T-helper 17 cell (primary cell): ENCODE data around the gene SYCE1. TPM values are rescaled to one million over a fixed set of nuclear protein-coding genes. Genes with fewer than 3 reads are reported as not detected.
"Not testable (repeated sequence)": the region's sequence is repeated elsewhere in the genome, so short reads cannot be mapped to it uniquely, and the experiment has no call there.

Experiments
- ATAC-seq: fragments of 150-1000 bp; cut with Tn5 transposase; 2 replicates; pipeline ENCODE4 v1.10.0; 2021; ENCODE audit warnings: mild to moderate bottlenecking, moderate library complexity
- DNase-seq, 3 donors: peaks; one replicate each; pipeline versions ENCODE4 v3.0.0 to v3.0.0-alpha.2; 2020 to 2021
- H3K9me3 ChIP-seq: one replicate; pipeline ENCODE4 v1.7.0; 2013; ENCODE audit warnings: low read length, mild to moderate bottlenecking; ENCODE audit not compliant: control insufficient read depth, poor library complexity, severe bottlenecking
- H3K27ac Mint-ChIP-seq: one replicate; pipeline ENCODE4 v1.8.0; 2022; ENCODE audit warnings: mild to moderate bottlenecking, moderate library complexity, mixed read lengths
- H3K27me3 Mint-ChIP-seq: one replicate; pipeline ENCODE4 v1.8.0; 2022; ENCODE audit warnings: mixed read lengths
- H3K36me3 Mint-ChIP-seq: one replicate; pipeline ENCODE4 v1.8.0; 2022; ENCODE audit warnings: low read depth, mixed read lengths
- H3K4me1 Mint-ChIP-seq: one replicate; pipeline ENCODE4 v1.8.0; 2022; ENCODE audit warnings: mild to moderate bottlenecking, mixed read lengths
- H3K4me3 Mint-ChIP-seq: one replicate; pipeline ENCODE4 v1.8.0; 2022; ENCODE audit warnings: mild to moderate bottlenecking, moderate library complexity, mixed read lengths
- total RNA-seq, 4 donors: library from RNA in 2 of 4; stranded (reverse) in 2 of 4; gene quantifications; one replicate each; pipeline ENCODE4 v1.2.3 and lab custom pipeline; 2022 to 2026

The SYCE1 gene
- total RNA-seq, 2 donors from 2014 or later: 0.15 to 0.39 TPM

GRCh38 chr10:133572055-133572454 lies 6.7 kb upstream of the SYCE1 start:
- H3K4me3 Mint-ChIP-seq, H3K4me1 Mint-ChIP-seq, ATAC-seq, H3K36me3 Mint-ChIP-seq, H3K27me3 Mint-ChIP-seq, H3K27ac Mint-ChIP-seq, DNase-seq, H3K9me3 ChIP-seq: not testable (repeated sequence)

- H3K9me3 ChIP-seq, H3K36me3 Mint-ChIP-seq, DNase-seq, H3K4me1 Mint-ChIP-seq, H3K27me3 Mint-ChIP-seq, ATAC-seq, H3K27ac Mint-ChIP-seq: not testable (repeated sequence)
- H3K4me3 Mint-ChIP-seq: peak overlapping the region; percentile 34
These were observed 4.4 kb upstream of the SYCE1 start for GRCh38 chr10:133569801-133570200.

GRCh38 chr10:133568831-133569527 lies 3.6 kb upstream of the SYCE1 start:
- H3K4me3 Mint-ChIP-seq, ATAC-seq, H3K36me3 Mint-ChIP-seq, H3K4me1 Mint-ChIP-seq, H3K27ac Mint-ChIP-seq, DNase-seq, H3K9me3 ChIP-seq: not testable (repeated sequence)
- H3K27me3 Mint-ChIP-seq: peaks cover 14% of the 10 kb centered on the region

GRCh38 chr10:133568287-133568614 lies 2.9 kb upstream of the SYCE1 start:
- ATAC-seq (no peak), DNase-seq (no peak)
- no peaks in the 10 kb centered on the region for H3K9me3 ChIP-seq
- H3K4me3 Mint-ChIP-seq: no peak overlapping the region
- H3K27me3 Mint-ChIP-seq: peaks cover 15% of the 10 kb centered on the region
- H3K4me1 Mint-ChIP-seq: no peaks in the 10 kb centered on the region
- H3K36me3 Mint-ChIP-seq: no peaks in the 10 kb centered on the region
- H3K27ac Mint-ChIP-seq: no peak overlapping the region

- no peak for DNase-seq
- no peak overlapping the region for H3K27ac Mint-ChIP-seq
- H3K9me3 ChIP-seq: no peaks in the 10 kb centered on the region
- no peaks in the 10 kb centered on the region for H3K4me1 Mint-ChIP-seq
- ATAC-seq: no peak
- no peak overlapping the region for H3K4me3 Mint-ChIP-seq
- H3K36me3 Mint-ChIP-seq: no peaks in the 10 kb centered on the region
- H3K27me3 Mint-ChIP-seq: peaks cover 15% of the 10 kb centered on the region
These were observed 2.4 kb upstream of the SYCE1 start for GRCh38 chr10:133567609-133568286.

- H3K9me3 ChIP-seq: no peaks in the 10 kb centered on the region
- no peaks in the 10 kb centered on the region for H3K4me1 Mint-ChIP-seq
- peaks cover 15% of the 10 kb centered on the region for H3K27me3 Mint-ChIP-seq
- DNase-seq: no peak
- no peaks in the 10 kb centered on the region for H3K36me3 Mint-ChIP-seq
- no peak for ATAC-seq
- H3K4me3 Mint-ChIP-seq: no peak overlapping the region
- H3K27ac Mint-ChIP-seq: no peak overlapping the region
These were observed 1.7 kb upstream of the SYCE1 start for GRCh38 chr10:133567119-133567518.

GRCh38 chr10:133564816-133565215 lies 567 bp downstream of the SYCE1 start:
- Mint-ChIP-seq H3K27me3 (peaks cover 15% of the 10 kb centered on the region), H3K27ac (no peak overlapping the region), H3K4me3 (no peak overlapping the region), H3K4me1 (no peaks in the 10 kb centered on the region), H3K36me3 (no peaks in the 10 kb centered on the region)
- ATAC-seq: no peak
- DNase-seq: no peak
- no peaks in the 10 kb centered on the region for H3K9me3 ChIP-seq

- H3K36me3 Mint-ChIP-seq: peaks cover 2% of the 10 kb centered on the region
- no peak overlapping the region for H3K4me3 Mint-ChIP-seq
- H3K27ac Mint-ChIP-seq: peak overlapping the region; percentile 56
- DNase-seq: no peak
- no peaks in the 10 kb centered on the region for H3K9me3 ChIP-seq
- no peak for ATAC-seq
- peaks cover 40% of the 10 kb centered on the region for H3K27me3 Mint-ChIP-seq
- H3K4me1 Mint-ChIP-seq: no peaks in the 10 kb centered on the region
These were observed 6.2 kb downstream of the SYCE1 start for GRCh38 chr10:133559216-133559615.

- H3K27me3 Mint-ChIP-seq: peaks cover 37% of the 10 kb centered on the region
- ATAC-seq: no peak
- H3K4me1 Mint-ChIP-seq: no peaks in the 10 kb centered on the region
- peaks cover 2% of the 10 kb centered on the region for H3K36me3 Mint-ChIP-seq
- DNase-seq: no peak
- H3K4me3 Mint-ChIP-seq: no peak overlapping the region
- no peak overlapping the region for H3K27ac Mint-ChIP-seq
- no peaks in the 10 kb centered on the region for H3K9me3 ChIP-seq
These were observed 8.0 kb downstream of the SYCE1 start for GRCh38 chr10:133557381-133557780.

- no peaks in the 10 kb centered on the region for H3K9me3 ChIP-seq
- Mint-ChIP-seq H3K4me1 (no peaks in the 10 kb centered on the region), H3K4me3 (no peak overlapping the region), H3K36me3 (peaks cover 2% of the 10 kb centered on the region), H3K27me3 (peaks cover 37% of the 10 kb centered on the region), H3K27ac (no peak overlapping the region)
- ATAC-seq: no peak
- no peak for DNase-seq
These were observed 9.9 kb downstream of the SYCE1 start for GRCh38 chr10:133555521-133555920.

- Mint-ChIP-seq H3K27me3 (peaks cover 37% of the 10 kb centered on the region), H3K4me1 (no peaks in the 10 kb centered on the region), H3K27ac (no peak overlapping the region), H3K36me3 (peaks cover 2% of the 10 kb centered on the region), H3K4me3 (no peak overlapping the region)
- no peaks in the 10 kb centered on the region for H3K9me3 ChIP-seq
- ATAC-seq (no peak), DNase-seq (no peak)
These were observed 10.8 kb downstream of the SYCE1 start for GRCh38 chr10:133554600-133554999.

- H3K27me3 Mint-ChIP-seq: no peaks in the 10 kb centered on the region
- H3K9me3 ChIP-seq: no peaks in the 10 kb centered on the region
- peak overlapping the region; percentile 10 for H3K27ac Mint-ChIP-seq
- no peak overlapping the region for H3K4me3 Mint-ChIP-seq
- H3K4me1 Mint-ChIP-seq: peaks cover 10% of the 10 kb centered on the region
- peaks cover 2% of the 10 kb centered on the region for H3K36me3 Mint-ChIP-seq
- DNase-seq: no peak
- ATAC-seq: peak; percentile 36
These were observed 20.9 kb downstream of the SYCE1 start for GRCh38 chr10:133544506-133544905.

GRCh38 chr10:133541441-133541975 lies 23.9 kb downstream of the SYCE1 start:
- not testable (repeated sequence) for H3K27ac Mint-ChIP-seq, H3K27me3 Mint-ChIP-seq, H3K36me3 Mint-ChIP-seq, H3K4me3 Mint-ChIP-seq, ATAC-seq, DNase-seq, H3K9me3 ChIP-seq, H3K4me1 Mint-ChIP-seq
